ENCODE measurements around the gene TBC1D10A.

DNA sequence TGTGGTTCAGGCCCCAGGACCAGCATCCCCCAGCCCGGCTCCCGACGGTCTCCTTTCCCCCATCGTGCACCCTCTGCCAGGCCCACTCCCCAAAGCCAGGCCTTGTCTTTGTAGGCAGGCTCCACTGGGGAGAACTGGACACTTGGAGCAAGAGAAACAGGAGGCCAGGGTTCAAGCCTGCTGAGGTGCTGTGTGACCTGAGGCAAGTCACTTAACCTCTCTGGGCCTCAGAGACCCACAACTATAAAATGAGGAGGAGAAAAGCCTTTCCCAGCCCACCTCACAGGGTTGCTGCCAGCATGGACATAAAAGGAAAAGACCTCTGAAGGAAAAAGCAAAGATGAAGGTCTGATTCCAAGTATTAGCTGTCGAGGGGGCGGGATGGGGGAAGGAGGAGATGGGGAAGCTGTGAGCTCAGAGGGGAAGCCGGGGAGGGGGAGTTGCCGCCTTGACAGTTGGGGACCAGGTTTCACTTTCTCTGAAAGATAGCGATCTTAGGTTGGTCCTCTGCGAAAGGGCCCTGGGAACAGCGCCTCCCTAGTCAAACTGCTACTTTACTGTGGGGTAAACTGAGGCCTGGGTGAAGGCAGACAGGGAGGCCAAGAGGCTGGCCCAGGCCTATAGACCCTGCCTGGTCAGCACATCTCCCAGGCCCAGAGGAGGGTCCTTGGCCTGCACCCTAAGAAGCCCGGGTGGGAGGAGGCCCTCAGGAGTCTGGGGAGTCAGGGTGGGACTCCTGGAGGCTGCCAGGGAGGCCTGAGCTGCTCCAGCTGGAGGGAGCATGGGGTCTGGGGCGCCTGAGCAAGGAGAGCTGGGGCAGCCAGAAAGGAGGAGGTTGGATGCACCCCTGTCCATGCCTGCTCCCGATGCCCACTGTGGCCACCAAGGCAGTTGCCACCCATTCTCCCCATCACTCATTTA lies 59.1 kb downstream of the TBC1D10A start:
- TF ChIP-seq, protein P1, sequence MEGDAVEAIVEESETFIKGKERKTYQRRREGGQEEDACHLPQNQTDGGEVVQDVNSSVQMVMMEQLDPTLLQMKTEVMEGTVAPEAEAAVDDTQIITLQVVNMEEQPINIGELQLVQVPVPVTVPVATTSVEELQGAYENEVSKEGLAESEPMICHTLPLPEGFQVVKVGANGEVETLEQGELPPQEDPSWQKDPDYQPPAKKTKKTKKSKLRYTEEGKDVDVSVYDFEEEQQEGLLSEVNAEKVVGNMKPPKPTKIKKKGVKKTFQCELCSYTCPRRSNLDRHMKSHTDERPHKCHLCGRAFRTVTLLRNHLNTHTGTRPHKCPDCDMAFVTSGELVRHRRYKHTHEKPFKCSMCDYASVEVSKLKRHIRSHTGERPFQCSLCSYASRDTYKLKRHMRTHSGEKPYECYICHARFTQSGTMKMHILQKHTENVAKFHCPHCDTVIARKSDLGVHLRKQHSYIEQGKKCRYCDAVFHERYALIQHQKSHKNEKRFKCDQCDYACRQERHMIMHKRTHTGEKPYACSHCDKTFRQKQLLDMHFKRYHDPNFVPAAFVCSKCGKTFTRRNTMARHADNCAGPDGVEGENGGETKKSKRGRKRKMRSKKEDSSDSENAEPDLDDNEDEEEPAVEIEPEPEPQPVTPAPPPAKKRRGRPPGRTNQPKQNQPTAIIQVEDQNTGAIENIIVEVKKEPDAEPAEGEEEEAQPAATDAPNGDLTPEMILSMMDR (conservative IDR thresholded peaks at IDR 0.05; ENCODE audit: low read length) = no peak
- no peak for TF ChIP-seq EZH2phosphoT487 (IDR thresholded peaks at IDR 0.05; ENCODE audit: borderline replicate concordance)
